ENCODE measurements around the gene PTPN3. TPM values are rescaled to one million over a fixed set of nuclear protein-coding genes. Genes with fewer than 3 reads are reported as not detected.
A peak's percentile ranks its signal among the peaks of the same experiment; 100 is the strongest.
"Not testable (repeated sequence)": the region's sequence is repeated elsewhere in the genome, so short reads cannot be mapped to it uniquely, and the experiment has no call there.

Gene PTPN3
- total RNA-seq, 1 experiment from 2014 or later: 11.3 TPM

GRCh38 chr9:109401169-109401989, 96.7 kb downstream of the PTPN3 start:
- DNase-seq (ENCODE audit: low spot score): peak; percentile 86

- DNase-seq (ENCODE audit: low spot score): no peak
Observed at GRCh38 chr9:109399258-109399767, 98.8 kb downstream of the PTPN3 start.

- no peak for DNase-seq (ENCODE audit: low spot score)
Observed at GRCh38 chr9:109391176-109391575, 106.9 kb downstream of the PTPN3 start.

- no peak for DNase-seq (ENCODE audit: low spot score)
Observed at GRCh38 chr9:109387856-109388255, 110.3 kb downstream of the PTPN3 start.

- no peak for DNase-seq (ENCODE audit: low spot score)
Observed at GRCh38 chr9:109387206-109387605, 110.9 kb downstream of the PTPN3 start.

GRCh38 chr9:109385499-109385898, 112.6 kb downstream of the PTPN3 start:
- DNase-seq (ENCODE audit: low spot score): no peak

- DNase-seq (ENCODE audit: low spot score): no peak
Observed at GRCh38 chr9:109383947-109384346, 114.2 kb downstream of the PTPN3 start.

GRCh38 chr9:109383356-109383755, 114.8 kb downstream of the PTPN3 start:
- no peak for DNase-seq (ENCODE audit: low spot score)

GRCh38 chr9:109382585-109382984, 115.5 kb downstream of the PTPN3 start:
- DNase-seq (ENCODE audit: low spot score): no peak

GRCh38 chr9:109382182-109382581, 115.9 kb downstream of the PTPN3 start:
- DNase-seq (ENCODE audit: low spot score): no peak

- DNase-seq (ENCODE audit: low spot score): no peak
Observed at GRCh38 chr9:109381011-109381729, 116.9 kb downstream of the PTPN3 start.

GRCh38 chr9:109379513-109379912, 118.6 kb downstream of the PTPN3 start:
- DNase-seq (ENCODE audit: low spot score): no peak

GRCh38 chr9:109378316-109378715, 119.8 kb downstream of the PTPN3 start:
- DNase-seq (ENCODE audit: low spot score): no peak

- no peak for DNase-seq (ENCODE audit: low spot score)
Observed at GRCh38 chr9:109372246-109372645, 125.9 kb downstream of the PTPN3 start.

- DNase-seq (ENCODE audit: low spot score): no peak
Observed at GRCh38 chr9:109371374-109371773, 126.7 kb downstream of the PTPN3 start.

- no peak for DNase-seq (ENCODE audit: low spot score)
Observed at GRCh38 chr9:109369285-109369684, 128.8 kb downstream of the PTPN3 start.

GRCh38 chr9:109360771-109361170, 137.3 kb downstream of the PTPN3 start:
- no peak for DNase-seq (ENCODE audit: low spot score)

- DNase-seq (ENCODE audit: low spot score): not testable (repeated sequence)
Observed at GRCh38 chr9:109358968-109359603, 139.0 kb downstream of the PTPN3 start.

- DNase-seq (ENCODE audit: low spot score): no peak
Observed at GRCh38 chr9:109355564-109356297, 142.4 kb downstream of the PTPN3 start.

GRCh38 chr9:109354190-109354589, 143.9 kb downstream of the PTPN3 start:
- DNase-seq (ENCODE audit: low spot score): no peak

- no peak for DNase-seq (ENCODE audit: low spot score)
Observed at GRCh38 chr9:109351032-109351431, 147.1 kb downstream of the PTPN3 start.
